Keratinocyte (primary cell): ENCODE measurements around the gene SMPD4.
"Not testable (repeated sequence)": the region's sequence is repeated elsewhere in the genome, so short reads cannot be mapped to it uniquely, and the experiment has no call there.

Experiments
- EZH2 ChIP-seq: IDR thresholded peaks from one replicate; pipeline ENCODE4 v1.6.1; 2012; ENCODE audit warnings: inconsistent platforms, mild to moderate bottlenecking, low read length, moderate library complexity
- TF ChIP-seq, protein P1 (sequence below), 3 experiments: IDR thresholded peaks in 1 of 3; conservative IDR thresholded peaks in 1 of 3; optimal IDR thresholded peaks in 1 of 3; 2 replicates in 2 of 3; 3 replicates in 1 of 3; pipeline versions ENCODE3 to v1.5.1; 2011; ENCODE audit warnings: low read length in 3 of 3, mild to moderate bottlenecking in 3 of 3, moderate library complexity in 2 of 3, control low read depth in 1 of 3, inconsistent platforms in 1 of 3; ENCODE audit not compliant: insufficient read depth in 2 of 3; ENCODE audit errors: extremely low read depth in 1 of 3

DNA sequence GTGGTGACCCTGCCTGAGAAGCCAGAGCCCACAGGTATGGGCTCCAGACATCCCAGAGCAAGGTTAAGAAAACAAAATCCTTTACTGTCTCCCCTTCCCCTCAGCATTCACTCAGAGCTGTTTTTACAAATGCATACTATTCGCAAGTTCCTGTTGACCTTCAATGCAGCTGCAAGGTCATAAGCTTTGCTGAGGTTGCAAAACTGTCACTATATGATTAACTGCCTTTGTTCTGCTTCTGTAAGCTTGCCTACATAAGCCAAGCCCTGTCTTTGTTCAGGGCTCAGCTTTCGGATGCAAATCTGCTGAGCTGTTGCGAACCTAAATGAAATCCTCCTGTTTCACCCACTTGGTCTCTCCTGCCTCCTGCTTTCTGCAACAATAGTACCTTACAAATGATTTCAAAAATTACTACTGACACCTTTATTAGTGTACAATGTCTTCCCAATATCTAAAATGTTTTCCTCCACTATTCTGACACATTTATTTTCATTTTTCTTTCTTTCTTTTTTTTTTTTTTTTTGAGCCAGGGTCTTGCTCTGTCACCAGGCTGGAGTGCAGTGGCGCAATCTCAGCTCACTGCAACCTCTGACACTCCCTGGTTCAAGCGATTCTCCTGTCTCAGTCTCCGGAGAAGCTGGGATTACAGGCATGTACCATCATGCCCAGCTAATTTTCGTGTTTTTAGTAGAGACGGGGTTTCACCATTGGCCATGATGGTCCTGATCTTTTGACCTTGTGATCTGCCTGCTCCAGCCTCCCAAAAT lies 78.6 kb downstream of the SMPD4 start:
- TF ChIP-seq, protein P1, sequence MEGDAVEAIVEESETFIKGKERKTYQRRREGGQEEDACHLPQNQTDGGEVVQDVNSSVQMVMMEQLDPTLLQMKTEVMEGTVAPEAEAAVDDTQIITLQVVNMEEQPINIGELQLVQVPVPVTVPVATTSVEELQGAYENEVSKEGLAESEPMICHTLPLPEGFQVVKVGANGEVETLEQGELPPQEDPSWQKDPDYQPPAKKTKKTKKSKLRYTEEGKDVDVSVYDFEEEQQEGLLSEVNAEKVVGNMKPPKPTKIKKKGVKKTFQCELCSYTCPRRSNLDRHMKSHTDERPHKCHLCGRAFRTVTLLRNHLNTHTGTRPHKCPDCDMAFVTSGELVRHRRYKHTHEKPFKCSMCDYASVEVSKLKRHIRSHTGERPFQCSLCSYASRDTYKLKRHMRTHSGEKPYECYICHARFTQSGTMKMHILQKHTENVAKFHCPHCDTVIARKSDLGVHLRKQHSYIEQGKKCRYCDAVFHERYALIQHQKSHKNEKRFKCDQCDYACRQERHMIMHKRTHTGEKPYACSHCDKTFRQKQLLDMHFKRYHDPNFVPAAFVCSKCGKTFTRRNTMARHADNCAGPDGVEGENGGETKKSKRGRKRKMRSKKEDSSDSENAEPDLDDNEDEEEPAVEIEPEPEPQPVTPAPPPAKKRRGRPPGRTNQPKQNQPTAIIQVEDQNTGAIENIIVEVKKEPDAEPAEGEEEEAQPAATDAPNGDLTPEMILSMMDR (optimal IDR thresholded peaks at IDR 0.05 in 1 of 3, IDR thresholded peaks at IDR 0.05 in 1 of 3, conservative IDR thresholded peaks at IDR 0.05 in 1 of 3; ENCODE audit: extremely low read depth in 1 of 3, insufficient read depth in 2 of 3, low read length in 3 of 3) = not testable (repeated sequence)
- TF ChIP-seq EZH2 = not testable (repeated sequence)
